Measurements from ENCODE around the gene TSPAN2. TPM values are rescaled to one million over a fixed set of nuclear protein-coding genes. Genes with fewer than 3 reads are reported as not detected.

TSPAN2 gene
- total and polyA plus RNA-seq, 2 of the 4 experiments (the other 2 are of a cell fraction), result 0.18 to 0.60 TPM

- DNase-seq (no peak), ATAC-seq (ENCODE audit: low read depth) (no peak)
- no peak overlapping the region for H4K5ac ChIP-seq (ENCODE audit: low read depth, low read length)
- H3K9me3 ChIP-seq (ENCODE audit: control insufficient read depth, insufficient read depth, low read length), result no peaks in the 10 kb centered on the region
- no peaks in the 10 kb centered on the region for H3K79me1 ChIP-seq (ENCODE audit: low read depth in 1 of 2, low read length in 2 of 2)
- CTCF ChIA-PET, result no interaction called here
- H3K36me3 ChIP-seq (ENCODE audit: control insufficient read depth, insufficient read depth, low read length), result no peaks in the 10 kb centered on the region
- no peak overlapping the region for H3K27ac ChIP-seq (ENCODE audit: insufficient read depth, low read length)
- no peak overlapping the region for H2BK15ac ChIP-seq (ENCODE audit: low read depth, low read length)
- H4K91ac ChIP-seq (ENCODE audit: insufficient read depth, low read depth, low read length), result no peak overlapping the region
- POLR2A ChIA-PET (ENCODE audit: unreplicated experiment), result no interaction called here
- no peaks in the 10 kb centered on the region; the same call in none of the 2 replicates for H3K27me3 ChIP-seq (ENCODE audit: control insufficient read depth, insufficient read depth, low read length)
- dilution Hi-C loops (cut with HindIII; ENCODE audit: low sequenced_read_pairs, unreplicated experiment), result no loop called here
- BruUV-seq (replicated peaks), result no TSS peak
- in situ Hi-C loops (cut with MboI; ENCODE audit: low sequenced_read_pairs), result no loop called here
- H2BK120ac ChIP-seq (ENCODE audit: low read depth, low read length), result no peak overlapping the region
- no peak overlapping the region for H3K18ac ChIP-seq (ENCODE audit: low read depth, low read length)
- H2BK5ac ChIP-seq (ENCODE audit: low read depth, low read length, poor library complexity, severe bottlenecking), result no peak overlapping the region
- no peak overlapping the region for H3K4ac ChIP-seq (ENCODE audit: low read depth, low read length)
- H3K9me1 ChIP-seq (ENCODE audit: insufficient read depth, low read length), result no peaks in the 10 kb centered on the region
- H3K14ac ChIP-seq (replicated peaks; ENCODE audit: low read depth, low read length), result no peak overlapping the region
- WGBS, 2 experiments (ENCODE audit: extremely low coverage in 2 of 2, insufficient read length in 1 of 2), result 90% methylated on average over 6 of the region's 9 CpGs; no CpG with 5 or more reads in 1 of the 2 experiments
- H3K56ac ChIP-seq (ENCODE audit: extremely low read depth, insufficient read depth, low read length), result no peak overlapping the region
- H3K4me2 ChIP-seq (ENCODE audit: low read depth, low read length), result no peak overlapping the region
- H2AK5ac ChIP-seq (ENCODE audit: low read depth, low read length), result no peak overlapping the region
- no peak overlapping the region for H2BK20ac ChIP-seq (ENCODE audit: low read depth, low read length)
- no peak for TF ChIP-seq CEBPB (IDR thresholded peaks at IDR 0.05; ENCODE audit: low read depth, low read length)
- TF ChIP-seq CTCF (conservative IDR thresholded peaks at IDR 0.05; ENCODE audit: low read depth, low read length), result no peak
- no peak for TF ChIP-seq NFE2L2 (IDR thresholded peaks at IDR 0.05; ENCODE audit: low read depth, low read length)
- no peak for TF ChIP-seq RAD21 (IDR thresholded peaks at IDR 0.05; ENCODE audit: low read length)
- no peak for TF ChIP-seq USF2 (IDR thresholded peaks at IDR 0.05; ENCODE audit: low read depth, low read length)
- no peaks in the 10 kb centered on the region for H4K20me1 ChIP-seq (ENCODE audit: insufficient read depth, low read length)
- H3K23ac ChIP-seq (ENCODE audit: low read depth, low read length), result no peak overlapping the region
- H4K8ac ChIP-seq (ENCODE audit: low read depth in 2 of 2, low read length in 2 of 2), result no peak overlapping the region
- peaks cover 2% of the 10 kb centered on the region for H3K4me1 ChIP-seq (ENCODE audit: control insufficient read depth, insufficient read depth, low read length)
- intact Hi-C loops (cut with micrococcal nuclease), result no loop called here
- no peak overlapping the region for H3K9ac ChIP-seq (ENCODE audit: low read depth, low read length)
- no peak overlapping the region for H2AFZ ChIP-seq (replicated peaks; ENCODE audit: low read length, poor library complexity)
- no peak overlapping the region for H2AK9ac ChIP-seq (replicated peaks; ENCODE audit: low read depth, low read length, poor library complexity)
- no peak overlapping the region for H3K4me3 ChIP-seq (ENCODE audit: insufficient read depth, low read depth, low read length)
Observed at GRCh38 chr1:115086176-115086830, 3.0 kb downstream of the TSPAN2 start.

Measured in IMR-90 (cell line).